ENCODE results near the gene VWF.

The VWF gene

GRCh38 chr12:6045438-6045837, 79.0 kb downstream of the VWF start:
- H3K4me3 ChIP-seq: no peak overlapping the region
- no peak for DNase-seq (ENCODE audit: low spot score)
- H3K27ac ChIP-seq: no peak overlapping the region
- no peak for TF ChIP-seq CTCF (IDR thresholded peaks at IDR 0.05)

- TF ChIP-seq CTCF (IDR thresholded peaks at IDR 0.05): no peak
- H3K4me3 ChIP-seq: no peak overlapping the region
- H3K27ac ChIP-seq: no peak overlapping the region
- DNase-seq (ENCODE audit: low spot score): no peak
Measured at GRCh38 chr12:6044082-6044481, 80.4 kb downstream of the VWF start.

GRCh38 chr12:6042446-6042845, 82.0 kb downstream of the VWF start:
- Histone ChIP-seq H3K27ac (no peak overlapping the region), H3K4me3 (no peak overlapping the region)
- TF ChIP-seq CTCF (IDR thresholded peaks at IDR 0.05): no peak
- no peak for DNase-seq (ENCODE audit: low spot score)

- no peak for TF ChIP-seq CTCF (IDR thresholded peaks at IDR 0.05)
- no peak for DNase-seq (ENCODE audit: low spot score)
- H3K4me3 ChIP-seq: no peak overlapping the region
- H3K27ac ChIP-seq: no peak overlapping the region
Measured at GRCh38 chr12:6041891-6042290, 82.6 kb downstream of the VWF start.

GRCh38 chr12:6040815-6041214, 83.7 kb downstream of the VWF start:
- no peak overlapping the region for H3K27ac ChIP-seq
- no peak overlapping the region for H3K4me3 ChIP-seq
- DNase-seq (ENCODE audit: low spot score): no peak
- TF ChIP-seq CTCF (IDR thresholded peaks at IDR 0.05): no peak

GRCh38 chr12:6039894-6040601, 84.4 kb downstream of the VWF start:
- Histone ChIP-seq H3K4me3 (no peak overlapping the region), H3K27ac (no peak overlapping the region)
- peak; percentile 83 for TF ChIP-seq CTCF (IDR thresholded peaks at IDR 0.05)
- no peak for DNase-seq (ENCODE audit: low spot score)

- DNase-seq (ENCODE audit: low spot score): no peak
- no peak overlapping the region for H3K4me3 ChIP-seq
- TF ChIP-seq CTCF (IDR thresholded peaks at IDR 0.05): no peak
- H3K27ac ChIP-seq: no peak overlapping the region
Measured at GRCh38 chr12:6038160-6038559, 86.3 kb downstream of the VWF start.
